T47D (cell line): ENCODE data around the gene EXT2.
A peak's percentile ranks its signal among the peaks of the same experiment; 100 is the strongest.

Experiments
- DNase-seq, 2 experiments: peaks; one replicate each; pipeline versions ENCODE4 v3.0.0 to v3.0.0-alpha.2; 2011 to 2012; ENCODE audit warnings: low read depth in 1 of 2, low spot score in 1 of 2
- JUND ChIP-seq: IDR thresholded peaks from 2 replicates; pipeline ENCODE4 v1.6.1; 2012; ENCODE audit warnings: low read depth
- in situ Hi-C: cut with HindIII; loops from 2 replicates; pipeline ENCODE4 v1.10.0; 2016; ENCODE audit warnings: low sequenced_read_pairs, low pct_unique_long_range_greater_than_20kb

The EXT2 gene

GRCh38 chr11:44126304-44126703 is 30.8 kb downstream of the EXT2 start:
- in situ Hi-C loops, result no loop called here
- no peak for TF ChIP-seq JUND
- DNase-seq, result no peak

GRCh38 chr11:44127130-44127529 is 31.7 kb downstream of the EXT2 start:
- in situ Hi-C loops, result no loop called here
- DNase-seq, result no peak
- no peak for TF ChIP-seq JUND

- in situ Hi-C loops, result no loop called here
- no peak for TF ChIP-seq JUND
- no peak for DNase-seq
These were observed 33.3 kb downstream of the EXT2 start for GRCh38 chr11:44128729-44129128.

GRCh38 chr11:44130751-44131150 is 35.3 kb downstream of the EXT2 start:
- in situ Hi-C loops, result no loop called here
- no peak for DNase-seq
- no peak for TF ChIP-seq JUND

- in situ Hi-C loops, result no loop called here
- no peak for TF ChIP-seq JUND
- DNase-seq, result peak; percentile 33 to 70
These were observed 38.0 kb downstream of the EXT2 start for GRCh38 chr11:44133335-44133946.

- no peak for DNase-seq
- no peak for TF ChIP-seq JUND
- in situ Hi-C loops, result no loop called here
These were observed 39.1 kb downstream of the EXT2 start for GRCh38 chr11:44134625-44135024.

GRCh38 chr11:44136176-44136945 is 40.9 kb downstream of the EXT2 start:
- no peak for TF ChIP-seq JUND
- no peak for DNase-seq
- in situ Hi-C loops, result no loop called here

GRCh38 chr11:44137057-44137456 is 41.6 kb downstream of the EXT2 start:
- in situ Hi-C loops, result no loop called here
- no peak for DNase-seq
- TF ChIP-seq JUND, result no peak

GRCh38 chr11:44138286-44138685 is 42.8 kb downstream of the EXT2 start:
- in situ Hi-C loops, result no loop called here
- DNase-seq, result no peak

GRCh38 chr11:44138980-44139379 is 43.5 kb downstream of the EXT2 start:
- TF ChIP-seq JUND, result no peak
- no peak for DNase-seq
- in situ Hi-C loops, result no loop called here

More at GRCh38 chr11:44138286-44138685, 42.8 kb downstream of the EXT2 start:
- TF ChIP-seq JUND, result no peak

GRCh38 chr11:44139565-44140330 is 44.3 kb downstream of the EXT2 start:
- in situ Hi-C loops, result no loop called here
- DNase-seq, result no peak
- no peak for TF ChIP-seq JUND

- in situ Hi-C loops, result no loop called here
- no peak for TF ChIP-seq JUND
- DNase-seq, result no peak
These were observed 44.9 kb downstream of the EXT2 start for GRCh38 chr11:44140372-44140771.

GRCh38 chr11:44140805-44141204 is 45.3 kb downstream of the EXT2 start:
- TF ChIP-seq JUND, result no peak
- in situ Hi-C loops, result no loop called here
- no peak for DNase-seq
